ENCODE results near the gene CACNA1A.

Gene CACNA1A

GRCh38 chr19:13309864-13310263 is 196.4 kb downstream of the CACNA1A start:
- no peak for DNase-seq (ENCODE audit: extremely low spot score)
- ChIA-PET CTCF (no interaction called here), POLR2A (no interaction called here)
- TF ChIP-seq CTBP1 (IDR thresholded peaks at IDR 0.05; ENCODE audit: borderline replicate concordance), result no peak
- TF ChIP-seq PKNOX1 (IDR thresholded peaks at IDR 0.05), result no peak
- TF ChIP-seq FOXA1 (IDR thresholded peaks at IDR 0.05), result no peak
- no peak for TF ChIP-seq ELF4 (IDR thresholded peaks at IDR 0.05)
- no peak for TF ChIP-seq NFRKB (IDR thresholded peaks at IDR 0.05)

- no peak for DNase-seq (ENCODE audit: extremely low spot score)
- POLR2A ChIA-PET, result no interaction called here
- TF ChIP-seq LEF1 (IDR thresholded peaks at IDR 0.05; ENCODE audit: borderline replicate concordance) (no peak), TARDBP (IDR thresholded peaks at IDR 0.05) (no peak), BHLHE40 (IDR thresholded peaks at IDR 0.05; ENCODE audit: borderline replicate concordance) (no peak), ARNT (IDR thresholded peaks at IDR 0.05) (no peak), NFRKB (IDR thresholded peaks at IDR 0.05) (no peak), FOXA1 (IDR thresholded peaks at IDR 0.05) (no peak), L3MBTL2 (conservative IDR thresholded peaks at IDR 0.05) (no peak), ELF4 (IDR thresholded peaks at IDR 0.05) (no peak), SP1 (IDR thresholded peaks at IDR 0.05) (no peak), PKNOX1 (IDR thresholded peaks at IDR 0.05) (no peak), HDGF (IDR thresholded peaks at IDR 0.05; ENCODE audit: borderline replicate concordance) (no peak), FOXM1 (IDR thresholded peaks at IDR 0.05; ENCODE audit: borderline replicate concordance) (no peak), CTBP1 (IDR thresholded peaks at IDR 0.05; ENCODE audit: borderline replicate concordance) (no peak), FOXK2 (IDR thresholded peaks at IDR 0.05) (no peak), ZNF384 (IDR thresholded peaks at IDR 0.05) (no peak), SUZ12 (IDR thresholded peaks at IDR 0.05) (no peak)
- CTCF ChIA-PET, result no interaction called here
These were observed 202.7 kb downstream of the CACNA1A start for GRCh38 chr19:13303381-13304129.

GRCh38 chr19:13302526-13303270 is 203.6 kb downstream of the CACNA1A start:
- TF ChIP-seq TARDBP (IDR thresholded peaks at IDR 0.05) (no peak), L3MBTL2 (conservative IDR thresholded peaks at IDR 0.05) (no peak), NFRKB (IDR thresholded peaks at IDR 0.05) (no peak), LEF1 (IDR thresholded peaks at IDR 0.05; ENCODE audit: borderline replicate concordance) (no peak), FOXM1 (IDR thresholded peaks at IDR 0.05; ENCODE audit: borderline replicate concordance) (no peak), BHLHE40 (IDR thresholded peaks at IDR 0.05; ENCODE audit: borderline replicate concordance) (no peak), ZNF384 (IDR thresholded peaks at IDR 0.05) (no peak), ELF4 (IDR thresholded peaks at IDR 0.05) (no peak), SP1 (IDR thresholded peaks at IDR 0.05) (no peak), FOXK2 (IDR thresholded peaks at IDR 0.05) (no peak), CTBP1 (IDR thresholded peaks at IDR 0.05; ENCODE audit: borderline replicate concordance) (no peak), HDGF (IDR thresholded peaks at IDR 0.05; ENCODE audit: borderline replicate concordance) (no peak), FOXA1 (IDR thresholded peaks at IDR 0.05) (no peak), ARNT (IDR thresholded peaks at IDR 0.05) (no peak), SUZ12 (IDR thresholded peaks at IDR 0.05) (no peak), PKNOX1 (IDR thresholded peaks at IDR 0.05) (no peak)
- ChIA-PET POLR2A (no interaction called here), CTCF (no interaction called here)
- no peak for DNase-seq (ENCODE audit: extremely low spot score)

- CTCF ChIA-PET, result no interaction called here
- TF ChIP-seq SUZ12 (IDR thresholded peaks at IDR 0.05), result no peak
- no peak for TF ChIP-seq ARNT (IDR thresholded peaks at IDR 0.05)
- no peak for TF ChIP-seq ZNF384 (IDR thresholded peaks at IDR 0.05)
- no peak for TF ChIP-seq FOXK2 (IDR thresholded peaks at IDR 0.05)
- TF ChIP-seq FOXA1 (IDR thresholded peaks at IDR 0.05), result no peak
- TF ChIP-seq CTBP1 (IDR thresholded peaks at IDR 0.05; ENCODE audit: borderline replicate concordance), result no peak
- no peak for TF ChIP-seq SP1 (IDR thresholded peaks at IDR 0.05)
- TF ChIP-seq ELF4 (IDR thresholded peaks at IDR 0.05), result no peak
- TF ChIP-seq HDGF (IDR thresholded peaks at IDR 0.05; ENCODE audit: borderline replicate concordance), result no peak
- TF ChIP-seq TARDBP (IDR thresholded peaks at IDR 0.05), result no peak
- TF ChIP-seq PKNOX1 (IDR thresholded peaks at IDR 0.05), result no peak
- TF ChIP-seq NFRKB (IDR thresholded peaks at IDR 0.05), result no peak
- TF ChIP-seq L3MBTL2 (conservative IDR thresholded peaks at IDR 0.05), result no peak
- no peak for TF ChIP-seq BHLHE40 (IDR thresholded peaks at IDR 0.05; ENCODE audit: borderline replicate concordance)
- POLR2A ChIA-PET, result no interaction called here
- no peak for DNase-seq (ENCODE audit: extremely low spot score)
These were observed 204.5 kb downstream of the CACNA1A start for GRCh38 chr19:13301627-13302334.
